Mesothelial cell of epicardium (in vitro differentiated cells): ENCODE results near the gene RPRD1B. TPM values are rescaled to one million over a fixed set of nuclear protein-coding genes. Genes with fewer than 3 reads are reported as not detected.

Source experiments
- DNase-seq, 2 experiments: peaks; one replicate each; pipeline ENCODE4 v3.0.0; 2021; ENCODE audit warnings: low spot score in 2 of 2; ENCODE audit not compliant: unreplicated experiment in 2 of 2
- H3K27ac Mint-ChIP-seq: 2 replicates; pipeline ENCODE4 v1.8.0; 2021; ENCODE audit warnings: mixed read lengths
- H3K27me3 Mint-ChIP-seq: 2 replicates; pipeline ENCODE4 v1.8.0; 2021; ENCODE audit warnings: low read depth, mixed read lengths
- H3K36me3 Mint-ChIP-seq: 2 replicates; pipeline ENCODE4 v1.8.0; 2021; ENCODE audit warnings: mixed read lengths
- H3K4me1 Mint-ChIP-seq: 2 replicates; pipeline ENCODE4 v1.8.0; 2021; ENCODE audit warnings: mixed read lengths
- H3K4me3 Mint-ChIP-seq: 2 replicates; pipeline ENCODE4 v1.8.0; 2021; ENCODE audit warnings: mild to moderate bottlenecking, moderate library complexity, mixed read lengths
- H3K9me3 Mint-ChIP-seq: 2 replicates; pipeline ENCODE4 v1.8.0; 2021; ENCODE audit warnings: mixed read lengths
- CTCF ChIP-seq: fragments of 200-600 bp; sonication (generic); IDR thresholded peaks from one replicate; pipeline ENCODE4 v1.5.0; 2021; ENCODE audit warnings: antibody characterized with exemption; ENCODE audit not compliant: unreplicated experiment
- total RNA-seq: library from RNA; stranded (reverse); gene quantifications from 3 replicates; pipeline ENCODE4 v1.2.1, GENCODE V29; 2021

The RPRD1B gene
- total RNA-seq, 1 donor from 2014 or later: 48.4 TPM

- Mint-ChIP-seq H3K27me3 (no peaks in the 10 kb centered on the region), H3K4me3 (no peak overlapping the region), H3K4me1 (peaks cover 5% of the 10 kb centered on the region), H3K27ac (no peak overlapping the region), H3K9me3 (peaks cover 8% of the 10 kb centered on the region), H3K36me3 (peaks cover 62% of the 10 kb centered on the region)
- TF ChIP-seq CTCF: no peak
- DNase-seq: no peak
These were observed 34.3 kb downstream of the RPRD1B start for GRCh38 chr20:38067717-38068365.

- Mint-ChIP-seq H3K4me1 (peaks cover 29% of the 10 kb centered on the region), H3K4me3 (no peak overlapping the region), H3K9me3 (peaks cover 8% of the 10 kb centered on the region), H3K27me3 (no peaks in the 10 kb centered on the region), H3K36me3 (peaks cover 40% of the 10 kb centered on the region), H3K27ac (peak overlapping the region; percentile 62)
- no peak for DNase-seq
- no peak for TF ChIP-seq CTCF
These were observed 39.4 kb downstream of the RPRD1B start for GRCh38 chr20:38072898-38073297.

GRCh38 chr20:38073307-38074071 lies 39.9 kb downstream of the RPRD1B start:
- H3K27ac Mint-ChIP-seq: peak overlapping the region; percentile 62
- TF ChIP-seq CTCF: peak; percentile 73
- peaks cover 8% of the 10 kb centered on the region for H3K9me3 Mint-ChIP-seq
- no peak for DNase-seq
- peaks cover 42% of the 10 kb centered on the region for H3K36me3 Mint-ChIP-seq
- no peaks in the 10 kb centered on the region for H3K27me3 Mint-ChIP-seq
- H3K4me1 Mint-ChIP-seq: peaks cover 29% of the 10 kb centered on the region
- H3K4me3 Mint-ChIP-seq: no peak overlapping the region

- H3K4me1 Mint-ChIP-seq: peaks cover 29% of the 10 kb centered on the region
- TF ChIP-seq CTCF: no peak
- no peak overlapping the region for H3K4me3 Mint-ChIP-seq
- peaks cover 19% of the 10 kb centered on the region for H3K9me3 Mint-ChIP-seq
- peak overlapping the region; percentile 70 for H3K27ac Mint-ChIP-seq
- no peak for DNase-seq
- H3K36me3 Mint-ChIP-seq: peaks cover 46% of the 10 kb centered on the region
- H3K27me3 Mint-ChIP-seq: no peaks in the 10 kb centered on the region
These were observed 41.8 kb downstream of the RPRD1B start for GRCh38 chr20:38075161-38075998.

- peak overlapping the region; percentile 31 for H3K27ac Mint-ChIP-seq
- DNase-seq: no peak
- peaks cover 46% of the 10 kb centered on the region for H3K36me3 Mint-ChIP-seq
- H3K27me3 Mint-ChIP-seq: no peaks in the 10 kb centered on the region
- H3K4me1 Mint-ChIP-seq: peaks cover 29% of the 10 kb centered on the region
- H3K4me3 Mint-ChIP-seq: no peak overlapping the region
- no peak for TF ChIP-seq CTCF
- H3K9me3 Mint-ChIP-seq: peaks cover 21% of the 10 kb centered on the region
These were observed 43.0 kb downstream of the RPRD1B start for GRCh38 chr20:38076548-38076947.
